ENCODE data around the gene PRPS1.

- TF ChIP-seq CTCF (IDR thresholded peaks at IDR 0.05) = no peak
- no peak for TF ChIP-seq ZFX (IDR thresholded peaks at IDR 0.05; ENCODE audit: borderline replicate concordance)
These were observed 18.4 kb downstream of the PRPS1 start for GRCh38 chrX:107646735-107647134.
